NCI-H1436 treated with DMSO at 0.1 percent for 48 hours (cell line): ENCODE data around the gene SYTL5.

Experiments
- DNase-seq: peaks from one replicate; lab custom pipeline; 2025; lab: John Stamatoyannopoulos, UW

Gene SYTL5

GRCh38 chrX:38138900-38139299 is 132.5 kb downstream of the SYTL5 start:
- DNase-seq, result no peak

GRCh38 chrX:38142610-38143009 is 136.3 kb downstream of the SYTL5 start:
- DNase-seq, result no peak

GRCh38 chrX:38149016-38149415 is 142.7 kb downstream of the SYTL5 start:
- no peak for DNase-seq

GRCh38 chrX:38150993-38151392 is 144.6 kb downstream of the SYTL5 start:
- DNase-seq, result no peak

- no peak for DNase-seq
Measured at GRCh38 chrX:38151441-38151840, 145.1 kb downstream of the SYTL5 start.

- no peak for DNase-seq
Measured at GRCh38 chrX:38154340-38154739, 148.0 kb downstream of the SYTL5 start.

- no peak for DNase-seq
Measured at GRCh38 chrX:38154818-38155217, 148.5 kb downstream of the SYTL5 start.

- no peak for DNase-seq
Measured at GRCh38 chrX:38156838-38157237, 150.5 kb downstream of the SYTL5 start.

- DNase-seq, result no peak
Measured at GRCh38 chrX:38163193-38163592, 156.8 kb downstream of the SYTL5 start.

- no peak for DNase-seq
Measured at GRCh38 chrX:38165023-38165422, 158.7 kb downstream of the SYTL5 start.

- no peak for DNase-seq
Measured at GRCh38 chrX:38166478-38167083, 160.2 kb downstream of the SYTL5 start.

GRCh38 chrX:38170556-38170955 is 164.2 kb downstream of the SYTL5 start:
- DNase-seq, result no peak

GRCh38 chrX:38172596-38172995 is 166.2 kb downstream of the SYTL5 start:
- DNase-seq, result no peak

GRCh38 chrX:38175139-38175538 is 168.8 kb downstream of the SYTL5 start:
- DNase-seq, result no peak

GRCh38 chrX:38178396-38178795 is 172.0 kb downstream of the SYTL5 start:
- no peak for DNase-seq
